ENCODE measurements around the gene NCOR2. TPM values are rescaled to one million over a fixed set of nuclear protein-coding genes. Genes with fewer than 3 reads are reported as not detected.

The NCOR2 gene
- total and polyA plus RNA-seq, 2 of the 8 experiments (the other 6 are each of a cell fraction or from before 2014, with no cell fraction given), result 14.8 to 275 TPM

DNA sequence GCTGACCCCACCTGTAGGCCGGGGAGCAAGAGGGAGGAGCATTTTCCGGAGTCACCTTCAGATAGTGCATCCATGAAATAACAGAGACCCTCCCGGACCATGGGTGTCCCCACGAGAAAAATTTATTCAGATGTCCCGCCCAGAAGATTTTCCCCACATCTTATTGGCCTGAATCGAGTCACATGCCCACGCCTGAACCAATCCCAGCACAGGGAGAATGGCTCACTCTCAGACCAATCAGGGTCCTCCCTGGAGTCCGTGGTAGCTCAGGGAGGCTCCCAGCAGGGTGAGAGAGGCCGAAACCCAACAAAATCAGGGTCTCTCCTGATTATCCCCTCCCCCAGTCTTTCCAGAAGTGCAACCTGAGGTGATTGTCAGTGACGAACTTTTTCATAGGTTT, 16.4 kb upstream of the NCOR2 start:
- DNase-seq (ENCODE audit: low read depth in 1 of 2, low spot score in 2 of 2), result no peak
- H3K9me3 ChIP-seq (ENCODE audit: insufficient read depth in 2 of 2, low read depth in 1 of 2, low read length in 1 of 2), result no peaks in the 10 kb centered on the region
- H3K27me3 ChIP-seq (replicated peaks in 1 of 4; ENCODE audit: control insufficient read depth in 3 of 4, extremely low read depth in 1 of 4, insufficient read depth in 3 of 4, low read length in 3 of 4), result no peaks in the 10 kb centered on the region; a peak in 1 of 7 replicates
- peaks cover 0 to 6% (median 0%) of the 10 kb centered on the region in 4 experiments; a peak in 2 of 7 replicates for H3K4me1 ChIP-seq (replicated peaks in 1 of 4; ENCODE audit: control insufficient read depth in 3 of 4, insufficient read depth in 4 of 4, low read length in 3 of 4)
- no peak overlapping the region for H3K56ac ChIP-seq (replicated peaks; ENCODE audit: insufficient read length, low read depth, low read length)
- no peak overlapping the region for H3K18ac ChIP-seq (ENCODE audit: extremely low read depth, low read length)
- no peak overlapping the region for H4K91ac ChIP-seq (replicated peaks; ENCODE audit: insufficient read length, low read length)
- no peaks in the 10 kb centered on the region for H3K36me3 ChIP-seq (ENCODE audit: control insufficient read depth in 2 of 4, insufficient read depth in 4 of 4, low read length in 3 of 4)
- ChIA-PET POLR2A (ENCODE audit: partially characterized antibody) (no interaction called here), CTCF (ENCODE audit: partially characterized antibody) (interaction anchor here (1.2 kb wide), 1 partner anchor 90 kb away, joined by 3 read pairs; no protein-coding TSS in a partner anchor)
- H3K14ac ChIP-seq (ENCODE audit: insufficient read length), result no peak overlapping the region
- H3K79me2 ChIP-seq (ENCODE audit: control insufficient read depth in 1 of 2, insufficient read depth in 2 of 2, low read length in 2 of 2), result no peaks in the 10 kb centered on the region
- H2AK5ac ChIP-seq (ENCODE audit: low read depth, low read length), result no peak overlapping the region
- no peak overlapping the region for H3K23ac ChIP-seq (ENCODE audit: insufficient read length)
- H3K4me2 ChIP-seq (ENCODE audit: insufficient read depth in 1 of 2, low read depth in 2 of 2, low read length in 2 of 2), result no peak overlapping the region
- no peaks in the 10 kb centered on the region for H4K20me1 ChIP-seq (replicated peaks in 1 of 2; ENCODE audit: control insufficient read depth in 1 of 2, insufficient read depth in 2 of 2, low read length in 2 of 2)
- no peak overlapping the region for H2BK5ac ChIP-seq (ENCODE audit: low read depth, low read length)
- H2BK12ac ChIP-seq (ENCODE audit: low read depth, low read length), result no peak overlapping the region
- H2BK120ac ChIP-seq (replicated peaks; ENCODE audit: low read depth, low read length), result no peak overlapping the region
- H3K23me2 ChIP-seq (ENCODE audit: low read depth, low read length), result no peaks in the 10 kb centered on the region; the same call in 1 of the 2 replicates
- no peak overlapping the region for H3K9ac ChIP-seq (replicated peaks in 1 of 4; ENCODE audit: extremely low read depth in 1 of 4, low read depth in 3 of 4, low read length in 3 of 4)
- H3K79me1 ChIP-seq (ENCODE audit: low read depth, low read length), result no peaks in the 10 kb centered on the region
- peak overlapping the region; percentile 37; the same call in 1 of the 2 replicates for H2BK15ac ChIP-seq (ENCODE audit: low read length)
- no peak overlapping the region for H2AFZ ChIP-seq (ENCODE audit: low read length)
- no peak overlapping the region for H4K8ac ChIP-seq (ENCODE audit: extremely low read depth, insufficient read depth, low read length)
- no peak for TF ChIP-seq CTBP2 (IDR thresholded peaks at IDR 0.05; ENCODE audit: borderline replicate concordance, insufficient read depth, insufficient read length, low read length)
- TF ChIP-seq, protein P1, sequence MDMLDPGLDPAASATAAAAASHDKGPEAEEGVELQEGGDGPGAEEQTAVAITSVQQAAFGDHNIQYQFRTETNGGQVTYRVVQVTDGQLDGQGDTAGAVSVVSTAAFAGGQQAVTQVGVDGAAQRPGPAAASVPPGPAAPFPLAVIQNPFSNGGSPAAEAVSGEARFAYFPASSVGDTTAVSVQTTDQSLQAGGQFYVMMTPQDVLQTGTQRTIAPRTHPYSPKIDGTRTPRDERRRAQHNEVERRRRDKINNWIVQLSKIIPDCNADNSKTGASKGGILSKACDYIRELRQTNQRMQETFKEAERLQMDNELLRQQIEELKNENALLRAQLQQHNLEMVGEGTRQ (IDR thresholded peaks at IDR 0.05; ENCODE audit: low read length), result peak; percentile 70
- no peak overlapping the region for H4K5ac ChIP-seq (ENCODE audit: insufficient read length, low read depth, low read length)
- H3K4me3 ChIP-seq (ENCODE audit: extremely low read depth in 1 of 4, insufficient read depth in 2 of 4, low read depth in 3 of 4, low read length in 4 of 4), result no peak overlapping the region
- no peak overlapping the region for H3K4ac ChIP-seq (replicated peaks; ENCODE audit: insufficient read length, low read depth, low read length)
- FAIRE-seq, result no peak
- no peak overlapping the region for H3K27ac ChIP-seq (ENCODE audit: low read depth, low read length)
- H2BK20ac ChIP-seq (ENCODE audit: low read length), result no peak overlapping the region
- 95% methylated on average over 10 of the region's 10 CpGs; no CpG with 5 or more reads in 1 of the 2 experiments for WGBS, 2 experiments (ENCODE audit: extremely low coverage in 1 of 2, insufficient coverage in 1 of 2, insufficient read length in 1 of 2, insufficient replicate concordance in 2 of 2, low coverage in 1 of 2, low lambda C conversion rate in 2 of 2, missing lambda C conversion rate in 1 of 2)

All from H1 (cell line).